Measurements from ENCODE around the gene SFR1.

SFR1 gene

DNA sequence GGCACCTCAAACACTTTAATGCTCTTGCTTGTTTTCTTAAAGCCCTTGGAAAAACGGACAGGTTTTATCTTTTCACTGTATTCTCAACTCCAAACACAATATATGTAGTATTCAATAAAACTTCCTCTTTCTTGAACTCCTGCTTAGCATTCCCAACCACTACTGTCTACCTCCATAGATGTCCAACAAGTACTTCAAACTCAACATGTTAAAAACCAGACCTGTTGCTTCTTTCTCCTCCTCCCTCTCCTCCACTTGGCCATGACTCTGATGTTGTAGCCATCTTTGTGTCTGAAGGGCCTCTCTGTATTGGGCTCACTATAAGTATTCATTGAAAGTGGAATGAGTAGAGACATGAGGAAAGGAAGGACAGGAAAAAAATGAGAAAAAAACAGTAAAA lies 20.1 kb upstream of the SFR1 start:
- no peaks in the 10 kb centered on the region for H3K4me1 ChIP-seq (ENCODE audit: control insufficient read depth in 1 of 2, insufficient read depth in 2 of 2, low read length in 2 of 2)
- H3K27me3 ChIP-seq (ENCODE audit: control insufficient read depth in 1 of 2, insufficient read depth in 2 of 2, low read length in 2 of 2), result no peaks in the 10 kb centered on the region
- H3K27ac ChIP-seq (ENCODE audit: low read depth, low read length), result no peak overlapping the region
- no peak overlapping the region for H3K4me3 ChIP-seq (ENCODE audit: low read depth in 1 of 2, low read length in 2 of 2)
- H3K36me3 ChIP-seq (ENCODE audit: control insufficient read depth in 1 of 2, insufficient read depth in 2 of 2, low read length in 2 of 2), result no peaks in the 10 kb centered on the region
- H3K9ac ChIP-seq (ENCODE audit: low read depth in 1 of 2, low read length in 2 of 2), result no peak overlapping the region
- no peaks in the 10 kb centered on the region for H3K9me3 ChIP-seq (ENCODE audit: control insufficient read depth in 1 of 2, low read length in 2 of 2)

DNA sequence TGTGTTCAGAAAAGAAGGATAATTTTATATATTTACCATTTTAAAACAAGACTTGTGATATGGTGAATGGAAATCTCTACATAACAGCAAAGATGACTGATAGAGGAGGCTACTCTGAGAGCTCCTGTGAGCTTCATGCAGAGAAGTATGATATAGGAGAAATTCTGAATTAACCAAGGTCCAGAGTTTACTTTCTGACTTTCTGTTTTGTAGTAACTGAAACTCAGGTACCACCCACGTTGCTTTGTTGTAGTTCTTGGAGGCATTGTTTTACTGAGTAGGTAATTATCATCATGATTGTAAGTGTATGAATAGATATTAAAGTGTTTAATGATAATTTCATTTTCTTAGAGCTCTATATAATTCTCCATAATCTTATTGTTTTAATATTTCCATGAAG lies 18.0 kb upstream of the SFR1 start:
- Histone ChIP-seq H3K36me3 (ENCODE audit: control insufficient read depth in 1 of 2, insufficient read depth in 2 of 2, low read length in 2 of 2) (no peaks in the 10 kb centered on the region), H3K9ac (ENCODE audit: low read depth in 1 of 2, low read length in 2 of 2) (no peak overlapping the region), H3K4me3 (ENCODE audit: low read depth in 1 of 2, low read length in 2 of 2) (no peak overlapping the region), H3K4me1 (ENCODE audit: control insufficient read depth in 1 of 2, insufficient read depth in 2 of 2, low read length in 2 of 2) (no peaks in the 10 kb centered on the region), H3K27me3 (ENCODE audit: control insufficient read depth in 1 of 2, insufficient read depth in 2 of 2, low read length in 2 of 2) (no peaks in the 10 kb centered on the region), H3K27ac (ENCODE audit: low read depth, low read length) (no peak overlapping the region), H3K9me3 (ENCODE audit: control insufficient read depth in 1 of 2, low read length in 2 of 2) (no peaks in the 10 kb centered on the region)

DNA sequence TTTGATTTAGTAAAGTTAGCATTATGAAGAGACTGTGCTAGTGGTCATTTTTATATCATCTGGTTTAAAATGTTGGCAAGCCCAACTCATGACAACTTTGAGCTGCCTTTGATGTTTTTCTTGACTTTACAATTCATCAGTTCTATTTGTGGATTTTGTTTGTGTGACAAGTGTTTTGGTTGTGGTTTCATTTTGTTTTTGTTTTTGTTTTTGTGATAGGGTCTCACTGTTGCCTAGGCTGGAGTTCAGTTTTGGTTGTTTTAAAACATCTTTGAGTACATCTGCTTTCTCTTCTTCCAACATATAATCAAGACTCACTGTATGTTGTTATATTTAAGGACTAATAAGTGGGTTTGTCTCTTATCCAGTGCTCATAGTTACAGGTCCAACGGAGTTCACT lies 17.6 kb upstream of the SFR1 start:
- no peak overlapping the region for H3K9ac ChIP-seq (ENCODE audit: low read depth in 1 of 2, low read length in 2 of 2)
- no peaks in the 10 kb centered on the region for H3K9me3 ChIP-seq (ENCODE audit: control insufficient read depth in 1 of 2, low read length in 2 of 2)
- H3K27me3 ChIP-seq (ENCODE audit: control insufficient read depth in 1 of 2, insufficient read depth in 2 of 2, low read length in 2 of 2), result no peaks in the 10 kb centered on the region
- no peak overlapping the region for H3K4me3 ChIP-seq (ENCODE audit: low read depth in 1 of 2, low read length in 2 of 2)
- H3K27ac ChIP-seq (ENCODE audit: low read depth, low read length), result no peak overlapping the region
- no peaks in the 10 kb centered on the region for H3K36me3 ChIP-seq (ENCODE audit: control insufficient read depth in 1 of 2, insufficient read depth in 2 of 2, low read length in 2 of 2)
- no peaks in the 10 kb centered on the region for H3K4me1 ChIP-seq (ENCODE audit: control insufficient read depth in 1 of 2, insufficient read depth in 2 of 2, low read length in 2 of 2)

DNA sequence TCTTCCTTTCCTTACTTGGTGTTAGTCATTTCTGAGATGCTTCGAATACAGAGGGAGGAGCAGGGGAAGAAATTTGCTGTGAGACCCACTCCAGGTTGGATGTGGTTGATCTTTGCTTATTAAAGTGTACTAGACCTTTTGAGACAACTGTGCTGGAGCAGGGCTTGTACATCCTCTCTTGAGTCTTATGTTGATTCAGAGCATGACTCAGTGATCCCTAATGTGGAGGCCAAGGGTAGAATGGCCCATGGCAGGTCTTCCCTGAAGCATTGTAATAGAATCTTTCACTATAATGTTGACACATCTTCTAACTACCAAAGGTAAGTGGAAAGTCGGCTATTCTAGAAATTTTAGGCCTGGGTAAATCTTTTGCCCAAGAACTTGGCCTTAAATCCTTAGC lies 17.0 kb upstream of the SFR1 start:
- Histone ChIP-seq H3K9me3 (ENCODE audit: control insufficient read depth in 1 of 2, low read length in 2 of 2) (no peaks in the 10 kb centered on the region), H3K9ac (ENCODE audit: low read depth in 1 of 2, low read length in 2 of 2) (no peak overlapping the region)

GRCh38 chr10:104109908-104110662 lies 11.9 kb upstream of the SFR1 start:
- H3K4me3 ChIP-seq (ENCODE audit: low read depth in 1 of 2, low read length in 2 of 2), result no peak overlapping the region
- no peaks in the 10 kb centered on the region for H3K9me3 ChIP-seq (ENCODE audit: control insufficient read depth in 1 of 2, low read length in 2 of 2)
- no peak overlapping the region for H3K27ac ChIP-seq (ENCODE audit: low read depth, low read length)
- H3K4me1 ChIP-seq (ENCODE audit: control insufficient read depth in 1 of 2, insufficient read depth in 2 of 2, low read length in 2 of 2), result no peaks in the 10 kb centered on the region
- no peaks in the 10 kb centered on the region for H3K36me3 ChIP-seq (ENCODE audit: control insufficient read depth in 1 of 2, insufficient read depth in 2 of 2, low read length in 2 of 2)
- no peak overlapping the region for H3K9ac ChIP-seq (ENCODE audit: low read depth in 1 of 2, low read length in 2 of 2)
- no peaks in the 10 kb centered on the region for H3K27me3 ChIP-seq (ENCODE audit: control insufficient read depth in 1 of 2, insufficient read depth in 2 of 2, low read length in 2 of 2)

More for the DNA sequence above, 17.0 kb upstream of the SFR1 start:
- H3K27me3 ChIP-seq (ENCODE audit: control insufficient read depth in 1 of 2, insufficient read depth in 2 of 2, low read length in 2 of 2), result no peaks in the 10 kb centered on the region
- no peaks in the 10 kb centered on the region for H3K4me1 ChIP-seq (ENCODE audit: control insufficient read depth in 1 of 2, insufficient read depth in 2 of 2, low read length in 2 of 2)
- no peaks in the 10 kb centered on the region for H3K36me3 ChIP-seq (ENCODE audit: control insufficient read depth in 1 of 2, insufficient read depth in 2 of 2, low read length in 2 of 2)
- no peak overlapping the region for H3K4me3 ChIP-seq (ENCODE audit: low read depth in 1 of 2, low read length in 2 of 2)
- H3K27ac ChIP-seq (ENCODE audit: low read depth, low read length), result no peak overlapping the region

GRCh38 chr10:104113376-104113956 lies 8.5 kb upstream of the SFR1 start:
- no peaks in the 10 kb centered on the region for H3K36me3 ChIP-seq (ENCODE audit: control insufficient read depth in 1 of 2, insufficient read depth in 2 of 2, low read length in 2 of 2)
- no peaks in the 10 kb centered on the region for H3K9me3 ChIP-seq (ENCODE audit: control insufficient read depth in 1 of 2, low read length in 2 of 2)
- no peak overlapping the region for H3K27ac ChIP-seq (ENCODE audit: low read depth, low read length)
- no peak overlapping the region for H3K4me3 ChIP-seq (ENCODE audit: low read depth in 1 of 2, low read length in 2 of 2)
- no peak overlapping the region for H3K9ac ChIP-seq (ENCODE audit: low read depth in 1 of 2, low read length in 2 of 2)
- no peaks in the 10 kb centered on the region for H3K27me3 ChIP-seq (ENCODE audit: control insufficient read depth in 1 of 2, insufficient read depth in 2 of 2, low read length in 2 of 2)
- H3K4me1 ChIP-seq (ENCODE audit: control insufficient read depth in 1 of 2, insufficient read depth in 2 of 2, low read length in 2 of 2), result peaks cover 0 to 11% of the 10 kb centered on the region in 2 donors

GRCh38 chr10:104117839-104118323 lies 4.1 kb upstream of the SFR1 start:
- H3K4me1 ChIP-seq (ENCODE audit: control insufficient read depth in 1 of 2, insufficient read depth in 2 of 2, low read length in 2 of 2), result peaks cover 10 to 20% of the 10 kb centered on the region in 2 donors
- no peaks in the 10 kb centered on the region for H3K9me3 ChIP-seq (ENCODE audit: control insufficient read depth in 1 of 2, low read length in 2 of 2)
- H3K27ac ChIP-seq (ENCODE audit: low read depth, low read length), result no peak overlapping the region
- H3K9ac ChIP-seq (ENCODE audit: low read depth in 1 of 2, low read length in 2 of 2), result no peak overlapping the region
- no peaks in the 10 kb centered on the region for H3K27me3 ChIP-seq (ENCODE audit: control insufficient read depth in 1 of 2, insufficient read depth in 2 of 2, low read length in 2 of 2)
- H3K4me3 ChIP-seq (ENCODE audit: low read depth in 1 of 2, low read length in 2 of 2), result no peak overlapping the region
- H3K36me3 ChIP-seq (ENCODE audit: control insufficient read depth in 1 of 2, insufficient read depth in 2 of 2, low read length in 2 of 2), result no peaks in the 10 kb centered on the region

GRCh38 chr10:104119996-104120395 lies 2.0 kb upstream of the SFR1 start:
- Histone ChIP-seq H3K27ac (ENCODE audit: low read depth, low read length) (no peak overlapping the region), H3K36me3 (ENCODE audit: control insufficient read depth in 1 of 2, insufficient read depth in 2 of 2, low read length in 2 of 2) (no peaks in the 10 kb centered on the region), H3K9me3 (ENCODE audit: control insufficient read depth in 1 of 2, low read length in 2 of 2) (no peaks in the 10 kb centered on the region), H3K9ac (ENCODE audit: low read depth in 1 of 2, low read length in 2 of 2) (no peak overlapping the region), H3K4me1 (ENCODE audit: control insufficient read depth in 1 of 2, insufficient read depth in 2 of 2, low read length in 2 of 2) (peaks cover 10 to 20% of the 10 kb centered on the region in 2 donors), H3K27me3 (ENCODE audit: control insufficient read depth in 1 of 2, insufficient read depth in 2 of 2, low read length in 2 of 2) (no peaks in the 10 kb centered on the region), H3K4me3 (ENCODE audit: low read depth in 1 of 2, low read length in 2 of 2) (no peak overlapping the region)

DNA sequence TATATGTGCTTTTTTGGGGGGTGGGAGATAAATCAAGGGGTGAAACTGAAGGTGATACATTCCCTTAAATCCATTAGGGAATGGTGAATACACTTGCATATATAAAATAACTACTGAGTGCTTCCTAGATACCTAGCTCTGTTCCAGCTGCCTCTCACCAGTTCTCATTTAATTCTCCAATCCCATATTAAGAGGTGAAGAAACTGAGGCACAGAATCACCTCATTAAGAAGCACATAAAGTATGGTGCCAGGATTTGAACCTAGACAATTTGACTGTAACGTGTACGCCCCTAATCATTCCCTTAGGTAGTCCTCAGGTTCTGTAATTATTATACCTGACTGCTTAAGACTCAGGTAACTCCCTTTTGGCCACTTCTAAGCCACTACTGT lies 1.5 kb upstream of the SFR1 start:
- Histone ChIP-seq H3K9ac (ENCODE audit: low read depth in 1 of 2, low read length in 2 of 2) (peak overlapping the region; percentile 91 to 98), H3K4me3 (ENCODE audit: low read depth in 1 of 2, low read length in 2 of 2) (peak overlapping the region; percentile 85 to 90), H3K9me3 (ENCODE audit: control insufficient read depth in 1 of 2, low read length in 2 of 2) (no peaks in the 10 kb centered on the region), H3K27me3 (ENCODE audit: control insufficient read depth in 1 of 2, insufficient read depth in 2 of 2, low read length in 2 of 2) (no peaks in the 10 kb centered on the region), H3K4me1 (ENCODE audit: control insufficient read depth in 1 of 2, insufficient read depth in 2 of 2, low read length in 2 of 2) (peaks cover 10 to 20% of the 10 kb centered on the region in 2 donors), H3K27ac (ENCODE audit: low read depth, low read length) (peak overlapping the region; percentile 100), H3K36me3 (ENCODE audit: control insufficient read depth in 1 of 2, insufficient read depth in 2 of 2, low read length in 2 of 2) (no peaks in the 10 kb centered on the region)

DNA sequence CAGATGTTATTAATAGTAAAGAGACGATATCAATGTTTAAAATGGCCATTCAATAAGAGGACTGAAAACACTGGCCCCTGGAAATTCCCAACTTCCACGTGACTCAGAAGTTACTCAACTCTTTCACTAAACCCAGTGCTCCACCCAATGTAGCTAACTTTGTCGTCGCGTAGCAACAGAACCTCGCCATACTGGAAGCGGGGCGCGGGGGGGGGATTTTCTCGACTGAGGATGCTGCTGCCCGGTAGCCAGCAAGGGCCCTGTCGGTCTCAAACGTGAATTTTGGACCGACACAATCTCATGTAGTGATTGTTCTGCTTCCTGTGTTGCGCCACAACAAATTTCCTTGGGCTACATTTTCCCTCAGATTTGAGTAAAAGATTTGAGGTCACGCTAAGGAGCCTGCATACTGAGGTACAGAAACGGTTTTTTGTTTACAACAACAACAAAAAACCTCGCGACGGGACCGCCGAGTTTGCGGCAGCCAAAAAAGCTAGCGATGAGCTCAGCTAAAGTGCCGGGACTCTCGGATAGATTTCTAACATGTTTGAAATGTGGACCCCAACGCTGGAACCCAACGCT lies 977 bp upstream of the SFR1 start:
- peak overlapping the region; percentile 85 to 90 for H3K4me3 ChIP-seq (ENCODE audit: low read depth in 1 of 2, low read length in 2 of 2)
- no peaks in the 10 kb centered on the region for H3K36me3 ChIP-seq (ENCODE audit: control insufficient read depth in 1 of 2, insufficient read depth in 2 of 2, low read length in 2 of 2)
- no peaks in the 10 kb centered on the region for H3K27me3 ChIP-seq (ENCODE audit: control insufficient read depth in 1 of 2, insufficient read depth in 2 of 2, low read length in 2 of 2)
- peak overlapping the region; percentile 100 for H3K27ac ChIP-seq (ENCODE audit: low read depth, low read length)
- peak overlapping the region; percentile 91 to 98 for H3K9ac ChIP-seq (ENCODE audit: low read depth in 1 of 2, low read length in 2 of 2)
- peaks cover 10 to 20% of the 10 kb centered on the region in 2 donors for H3K4me1 ChIP-seq (ENCODE audit: control insufficient read depth in 1 of 2, insufficient read depth in 2 of 2, low read length in 2 of 2)
- H3K9me3 ChIP-seq (ENCODE audit: control insufficient read depth in 1 of 2, low read length in 2 of 2), result no peaks in the 10 kb centered on the region
